ENCODE results near the gene EGFL8.
"Not testable (repeated sequence)": the region's sequence is repeated elsewhere in the genome, so short reads cannot be mapped to it uniquely, and the experiment has no call there.

- not testable (repeated sequence) for TF ChIP-seq POLR2A (IDR thresholded peaks at IDR 0.05); CTCF (IDR thresholded peaks at IDR 0.05 in 4 of 5, conservative IDR thresholded peaks at IDR 0.05 in 1 of 5)
Observed at GRCh38 chr6:32186151-32186840, 21.9 kb downstream of the EGFL8 start.
